Measurements from ENCODE around the gene PKD1L1.
"Not testable (repeated sequence)": the region's sequence is repeated elsewhere in the genome, so short reads cannot be mapped to it uniquely, and the experiment has no call there.

- not testable (repeated sequence) for TF ChIP-seq POLR2A, CTCF, EP300 (IDR thresholded peaks at IDR 0.05)
These were observed 32.4 kb upstream of the PKD1L1 start for GRCh38 chr7:47980648-47981047.

Measured in sigmoid colon (tissue), 4 donors.